ENCODE data around the gene MST1. TPM values are rescaled to one million over a fixed set of nuclear protein-coding genes. Genes with fewer than 3 reads are reported as not detected.

The MST1 gene
- total RNA-seq, 2 donors from 2014 or later: 4.2 to 6.8 TPM

- H3K9me3 Mint-ChIP-seq: no peaks in the 10 kb centered on the region
- no peak for ATAC-seq
- H3K27ac Mint-ChIP-seq: no peak overlapping the region
These were observed 43.0 kb downstream of the MST1 start for GRCh38 chr3:49646236-49646635.

GRCh38 chr3:49644684-49645083, 44.6 kb downstream of the MST1 start:
- H3K27me3 Mint-ChIP-seq: no peaks in the 10 kb centered on the region
- no peak for ATAC-seq
- no peaks in the 10 kb centered on the region for H3K9me3 Mint-ChIP-seq
- no peaks in the 10 kb centered on the region for H3K36me3 Mint-ChIP-seq
- no peaks in the 10 kb centered on the region for H3K4me1 Mint-ChIP-seq (ENCODE audit: low read depth in 2 of 2)
- H3K27ac Mint-ChIP-seq: no peak overlapping the region
- no peak for DNase-seq (ENCODE audit: low spot score)
- H3K4me3 Mint-ChIP-seq: no peak overlapping the region

More at GRCh38 chr3:49646236-49646635, 43.0 kb downstream of the MST1 start:
- no peaks in the 10 kb centered on the region for H3K4me1 Mint-ChIP-seq (ENCODE audit: low read depth in 2 of 2)
- DNase-seq (ENCODE audit: low spot score): peak; percentile 20
- no peak overlapping the region for H3K4me3 Mint-ChIP-seq
- no peaks in the 10 kb centered on the region for H3K36me3 Mint-ChIP-seq
- no peaks in the 10 kb centered on the region for H3K27me3 Mint-ChIP-seq

DNA sequence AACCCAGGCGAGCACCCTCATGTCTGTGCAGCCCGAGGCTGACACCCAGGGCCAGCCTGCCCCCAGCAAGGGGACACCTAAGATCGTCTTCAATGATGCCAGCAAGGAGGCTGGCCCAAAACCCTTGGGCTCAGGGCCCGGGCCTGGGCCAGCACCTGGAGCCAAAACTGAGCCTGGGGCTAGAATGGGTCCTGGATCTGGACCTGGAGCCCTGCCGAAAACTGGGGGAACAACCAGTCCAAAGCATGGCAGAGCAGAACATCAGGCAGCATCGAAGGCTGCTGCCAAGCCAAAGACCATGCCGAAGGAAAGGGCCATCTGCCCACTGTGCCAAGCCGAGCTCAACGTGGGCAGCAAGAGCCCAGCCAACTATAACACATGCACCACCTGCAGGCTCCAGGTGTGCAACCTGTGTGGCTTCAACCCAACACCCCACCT, 46.5 kb downstream of the MST1 start:
- no peak for DNase-seq (ENCODE audit: low spot score)
- ATAC-seq: no peak
- no peaks in the 10 kb centered on the region for H3K4me1 Mint-ChIP-seq (ENCODE audit: low read depth in 2 of 2)
- no peaks in the 10 kb centered on the region for H3K27me3 Mint-ChIP-seq
- no peak overlapping the region for H3K4me3 Mint-ChIP-seq
- H3K36me3 Mint-ChIP-seq: no peaks in the 10 kb centered on the region
- H3K9me3 Mint-ChIP-seq: no peaks in the 10 kb centered on the region
- H3K27ac Mint-ChIP-seq: no peak overlapping the region

- no peak overlapping the region for H3K27ac Mint-ChIP-seq
- H3K36me3 Mint-ChIP-seq: no peaks in the 10 kb centered on the region
- ATAC-seq (peak in 1 of 2 donors; percentile 19), DNase-seq (ENCODE audit: low spot score) (no peak)
- H3K4me1 Mint-ChIP-seq (ENCODE audit: low read depth in 2 of 2): no peaks in the 10 kb centered on the region
- H3K27me3 Mint-ChIP-seq: no peaks in the 10 kb centered on the region
- no peaks in the 10 kb centered on the region for H3K9me3 Mint-ChIP-seq
- H3K4me3 Mint-ChIP-seq: no peak overlapping the region
These were observed 47.2 kb downstream of the MST1 start for GRCh38 chr3:49641921-49642707.

GRCh38 chr3:49641292-49641691, 48.0 kb downstream of the MST1 start:
- ATAC-seq: no peak
- no peak for DNase-seq (ENCODE audit: low spot score)
- no peaks in the 10 kb centered on the region for H3K4me1 Mint-ChIP-seq (ENCODE audit: low read depth in 2 of 2)
- H3K27ac Mint-ChIP-seq: no peak overlapping the region
- H3K27me3 Mint-ChIP-seq: peaks cover 0 to 2% of the 10 kb centered on the region in 2 donors
- H3K9me3 Mint-ChIP-seq: no peaks in the 10 kb centered on the region
- no peak overlapping the region for H3K4me3 Mint-ChIP-seq
- H3K36me3 Mint-ChIP-seq: no peaks in the 10 kb centered on the region

- H3K27me3 Mint-ChIP-seq: peaks cover 0 to 2% of the 10 kb centered on the region in 2 donors
- no peaks in the 10 kb centered on the region for H3K9me3 Mint-ChIP-seq
- no peak overlapping the region for H3K4me3 Mint-ChIP-seq
- H3K4me1 Mint-ChIP-seq (ENCODE audit: low read depth in 2 of 2): no peaks in the 10 kb centered on the region
- no peak for ATAC-seq
- no peak overlapping the region for H3K27ac Mint-ChIP-seq
- DNase-seq (ENCODE audit: low spot score): no peak
- H3K36me3 Mint-ChIP-seq: no peaks in the 10 kb centered on the region
These were observed 49.7 kb downstream of the MST1 start for GRCh38 chr3:49639551-49639950.

GRCh38 chr3:49638445-49638844, 50.8 kb downstream of the MST1 start:
- DNase-seq (ENCODE audit: low spot score) (no peak), ATAC-seq (no peak)
- H3K9me3 Mint-ChIP-seq: no peaks in the 10 kb centered on the region
- H3K36me3 Mint-ChIP-seq: no peaks in the 10 kb centered on the region
- no peaks in the 10 kb centered on the region for H3K4me1 Mint-ChIP-seq (ENCODE audit: low read depth in 2 of 2)
- H3K4me3 Mint-ChIP-seq: no peak overlapping the region
- no peak overlapping the region for H3K27ac Mint-ChIP-seq
- peaks cover 5 to 6% of the 10 kb centered on the region in 2 donors for H3K27me3 Mint-ChIP-seq

DNA sequence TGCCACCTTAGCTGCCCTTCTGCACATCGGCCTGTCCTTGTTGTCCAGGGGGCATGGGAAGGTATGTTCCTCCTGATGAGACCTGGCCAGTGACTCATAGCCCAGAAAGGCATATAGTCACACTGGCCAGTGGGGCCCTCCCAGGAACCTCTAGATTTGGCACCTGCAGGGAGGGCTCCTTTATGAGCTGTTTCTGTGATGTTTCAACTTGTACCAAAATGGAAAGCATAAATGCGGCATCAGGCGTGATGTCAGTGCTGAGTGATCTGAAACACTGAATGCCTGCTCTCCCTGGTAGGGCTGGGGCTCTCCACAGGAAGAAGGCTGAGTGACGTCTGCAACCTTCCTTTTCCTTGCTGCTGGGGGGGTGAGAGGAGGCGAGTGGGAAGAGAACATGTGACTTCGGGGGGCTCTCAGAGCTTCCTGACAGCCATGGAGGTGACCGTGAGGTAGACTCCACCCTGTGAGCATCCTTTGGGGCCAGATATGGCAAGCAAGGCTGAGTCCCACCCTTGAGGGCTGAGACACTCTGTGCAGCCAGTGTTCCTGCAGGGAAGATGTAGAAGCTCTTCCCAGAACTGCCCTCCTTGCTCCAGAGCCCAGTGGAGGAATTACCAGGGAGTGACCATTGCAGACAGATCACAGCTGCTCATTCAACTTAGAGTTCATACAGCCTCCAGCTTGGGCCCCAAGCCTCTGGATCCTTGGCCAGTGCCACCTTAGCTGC, 52.2 kb downstream of the MST1 start:
- no peak for DNase-seq (ENCODE audit: low spot score)
- no peaks in the 10 kb centered on the region for H3K36me3 Mint-ChIP-seq
- no peaks in the 10 kb centered on the region for H3K4me1 Mint-ChIP-seq (ENCODE audit: low read depth in 2 of 2)
- H3K4me3 Mint-ChIP-seq: no peak overlapping the region
- H3K27ac Mint-ChIP-seq: no peak overlapping the region
- ATAC-seq: peak in 1 of 2 donors; percentile 39
- H3K27me3 Mint-ChIP-seq: peaks cover 5 to 10% of the 10 kb centered on the region in 2 donors
- no peaks in the 10 kb centered on the region for H3K9me3 Mint-ChIP-seq

DNA sequence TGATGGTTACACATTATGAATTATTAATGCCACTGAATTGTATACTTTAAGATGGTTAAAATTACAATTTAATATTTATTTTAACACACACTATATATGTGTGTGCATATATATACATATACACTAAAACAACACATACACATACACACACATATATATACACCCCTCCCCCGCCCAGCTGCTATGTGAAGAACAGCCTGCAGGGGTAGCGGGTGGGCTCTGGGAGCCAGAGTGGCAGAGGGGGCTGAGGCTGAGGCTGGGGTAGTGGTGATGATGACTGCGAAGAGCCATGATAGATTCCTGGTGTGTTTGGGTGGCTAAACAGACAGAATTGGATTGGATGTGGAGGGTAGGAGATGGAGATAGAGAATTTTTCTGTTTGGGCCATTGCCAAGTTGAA, 54.5 kb downstream of the MST1 start:
- peaks cover 8 to 21% of the 10 kb centered on the region in 2 donors for H3K27me3 Mint-ChIP-seq
- no peak overlapping the region for H3K27ac Mint-ChIP-seq
- H3K36me3 Mint-ChIP-seq: no peaks in the 10 kb centered on the region
- H3K9me3 Mint-ChIP-seq: no peaks in the 10 kb centered on the region
- no peak for DNase-seq (ENCODE audit: low spot score)
- H3K4me3 Mint-ChIP-seq: no peak overlapping the region
- no peak for ATAC-seq
- H3K4me1 Mint-ChIP-seq (ENCODE audit: low read depth in 2 of 2): no peaks in the 10 kb centered on the region

Other genes starting within 250 kb of the MST1 start
- gene DAG1, start 219.2 kb downstream of the MST1 start, total RNA-seq: 10 to 100 TPM; 22.0 to 27.8 TPM
- under 1 TPM; 0.39 to 0.59 TPM for gene BSN, start 135.0 kb downstream of the MST1 start, total RNA-seq
- 100 to 1,000 TPM; 134 to 235 TPM for gene APEH, start 15.1 kb downstream of the MST1 start, total RNA-seq
- gene RNF123, start 83 bp upstream of the MST1 start, total RNA-seq: 10 to 100 TPM; 45.6 to 67.9 TPM
- 1 to 10 TPM; 1.0 to 2.0 TPM for gene AMIGO3, start 30.2 kb upstream of the MST1 start, total RNA-seq
- 100 to 1,000 TPM in 1 of 2 donors, 10 to 100 TPM in 1; 83.5 to 110 TPM for gene GMPPB, start 34.5 kb upstream of the MST1 start, total RNA-seq
- 10 to 100 TPM; 53.4 to 56.7 TPM for gene IP6K1, start 97.1 kb upstream of the MST1 start, total RNA-seq
- gene CDHR4, start 110.4 kb upstream of the MST1 start, total RNA-seq: not detected
- under 1 TPM in 1 of 2 donors, not detected in 1; 0.64 TPM for gene INKA1, start 113.8 kb upstream of the MST1 start, total RNA-seq
- gene UBA7, start 124.5 kb upstream of the MST1 start, total RNA-seq: 100 to 1,000 TPM in 1 of 2 donors, 10 to 100 TPM in 1; 89.5 to 105 TPM
- 10 to 100 TPM; 14.0 to 44.0 TPM for gene TRAIP, start 167.1 kb upstream of the MST1 start, total RNA-seq
- gene CAMKV, start 180.4 kb upstream of the MST1 start, total RNA-seq: not detected
- 1 to 10 TPM in 1 of 2 donors, under 1 TPM in 1; 0.50 to 2.6 TPM for gene MST1R, start 214.4 kb upstream of the MST1 start, total RNA-seq
- 10 to 100 TPM; 11.3 to 18.7 TPM for gene MON1A, start 240.3 kb upstream of the MST1 start, total RNA-seq